ENCODE results near the gene STX16.

STX16 gene

GRCh38 chr20:58697201-58697866, 46.3 kb downstream of the STX16 start:
- no peak for DNase-seq (ENCODE audit: low read depth in 2 of 2)

GRCh38 chr20:58697867-58698703, 47.0 kb downstream of the STX16 start:
- no peak for DNase-seq (ENCODE audit: low read depth in 2 of 2)

GRCh38 chr20:58698741-58699622, 47.9 kb downstream of the STX16 start:
- DNase-seq (ENCODE audit: low read depth in 2 of 2), result no peak

- no peak for DNase-seq (ENCODE audit: low read depth in 2 of 2)
Observed at GRCh38 chr20:58699623-58700107, 48.6 kb downstream of the STX16 start.

- DNase-seq (ENCODE audit: low read depth in 2 of 2), result peak in 1 of 2 donors; percentile 48
Observed at GRCh38 chr20:58700121-58700821, 49.2 kb downstream of the STX16 start.

GRCh38 chr20:58700823-58701222, 49.7 kb downstream of the STX16 start:
- DNase-seq (ENCODE audit: low read depth in 2 of 2), result no peak

- DNase-seq (ENCODE audit: low read depth in 2 of 2), result no peak
Observed at GRCh38 chr20:58701431-58702160, 50.5 kb downstream of the STX16 start.

- DNase-seq (ENCODE audit: low read depth in 2 of 2), result no peak
Observed at GRCh38 chr20:58702161-58702510, 51.1 kb downstream of the STX16 start.

GRCh38 chr20:58702859-58703648, 52.0 kb downstream of the STX16 start:
- no peak for DNase-seq (ENCODE audit: low read depth in 2 of 2)

- DNase-seq (ENCODE audit: low read depth in 2 of 2), result no peak
Observed at GRCh38 chr20:58703765-58704371, 52.8 kb downstream of the STX16 start.

GRCh38 chr20:58705208-58705926, 54.3 kb downstream of the STX16 start:
- DNase-seq (ENCODE audit: low read depth in 2 of 2), result no peak

- DNase-seq (ENCODE audit: low read depth in 2 of 2), result no peak
Observed at GRCh38 chr20:58706150-58706892, 55.2 kb downstream of the STX16 start.

GRCh38 chr20:58706975-58707681, 56.0 kb downstream of the STX16 start:
- no peak for DNase-seq (ENCODE audit: low read depth in 2 of 2)

GRCh38 chr20:58707770-58708169, 56.7 kb downstream of the STX16 start:
- no peak for DNase-seq (ENCODE audit: low read depth in 2 of 2)

- no peak for DNase-seq (ENCODE audit: low read depth in 2 of 2)
Observed at GRCh38 chr20:58708246-58708931, 57.3 kb downstream of the STX16 start.

- no peak for DNase-seq (ENCODE audit: low read depth in 2 of 2)
Observed at GRCh38 chr20:58709013-58709702, 58.1 kb downstream of the STX16 start.

All from stimulated activated CD8-positive, alpha-beta memory T cell treated with anti-CD3 and anti-CD28 coated beads, Interleukin-15, amount 100 ng/mL, for 48 hours (primary cell).